Adipocyte (in vitro differentiated cells): Measurements from ENCODE around the gene FGFBP2.

ENCODE experiments used
- DNase-seq: peaks from one replicate; pipeline ENCODE4 v3.0.0-alpha.2; 2015; ENCODE audit warnings: low read depth
- H3K27me3 ChIP-seq: replicated peaks from 2 replicates; pipeline ENCODE4 v1.7.0; 2013; ENCODE audit warnings: mild to moderate bottlenecking, low read length, moderate library complexity; ENCODE audit not compliant: control insufficient read depth, insufficient read depth
- H3K36me3 ChIP-seq: 2 replicates; pipeline ENCODE4 v1.7.0; 2013; ENCODE audit warnings: low read length, mild to moderate bottlenecking, moderate library complexity; ENCODE audit not compliant: control insufficient read depth, insufficient read depth, severe bottlenecking
- H3K4me1 ChIP-seq: 2 replicates; pipeline ENCODE4 v1.7.0; 2013; ENCODE audit warnings: mild to moderate bottlenecking, low read length, moderate library complexity; ENCODE audit not compliant: control insufficient read depth, insufficient read depth
- H3K4me3 ChIP-seq: 2 replicates; pipeline ENCODE4 v1.7.0; 2013; ENCODE audit warnings: mild to moderate bottlenecking, low read length, moderate library complexity
- H3K9ac ChIP-seq: 2 replicates; pipeline ENCODE4 v1.7.0; 2013; ENCODE audit warnings: mild to moderate bottlenecking, low read length, moderate library complexity
- H3K9me3 ChIP-seq: 2 replicates; pipeline ENCODE4 v1.7.0; 2013; ENCODE audit warnings: mild to moderate bottlenecking, low read length, moderate library complexity; ENCODE audit not compliant: control insufficient read depth

The FGFBP2 gene

DNA sequence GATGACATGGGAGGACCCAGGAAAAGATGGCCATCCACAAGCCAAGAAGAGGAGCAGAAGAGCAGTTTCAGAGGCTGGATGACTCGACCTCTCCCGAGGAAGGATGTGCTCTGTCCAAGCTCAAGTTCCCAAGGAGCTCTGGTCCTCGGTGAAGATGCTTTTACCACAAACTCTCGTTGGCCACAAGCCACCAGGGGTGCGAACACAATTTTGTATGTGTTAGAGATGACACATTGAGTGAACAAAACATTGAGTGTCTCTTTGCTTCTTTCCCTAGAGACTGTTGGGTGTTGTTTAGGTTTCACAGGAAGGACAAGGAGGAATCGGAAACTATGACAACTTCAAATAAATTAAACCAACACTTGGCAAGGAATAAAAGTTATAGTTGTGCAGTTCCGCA lies 50.7 kb downstream of the FGFBP2 start:
- no peak overlapping the region for H3K4me3 ChIP-seq
- no peak for DNase-seq
- H3K36me3 ChIP-seq: no peaks in the 10 kb centered on the region
- H3K9me3 ChIP-seq: no peaks in the 10 kb centered on the region
- no peaks in the 10 kb centered on the region for H3K27me3 ChIP-seq
- H3K4me1 ChIP-seq: no peaks in the 10 kb centered on the region
- no peak overlapping the region for H3K9ac ChIP-seq
